DLD1 (cell line): Measurements from ENCODE around the gene CD36.

Source experiments
- in situ Hi-C: cut with HindIII; loops from 2 replicates; pipeline ENCODE4 v1.10.0; 2017; ENCODE audit warnings: low sequenced_read_pairs

CD36 gene

DNA sequence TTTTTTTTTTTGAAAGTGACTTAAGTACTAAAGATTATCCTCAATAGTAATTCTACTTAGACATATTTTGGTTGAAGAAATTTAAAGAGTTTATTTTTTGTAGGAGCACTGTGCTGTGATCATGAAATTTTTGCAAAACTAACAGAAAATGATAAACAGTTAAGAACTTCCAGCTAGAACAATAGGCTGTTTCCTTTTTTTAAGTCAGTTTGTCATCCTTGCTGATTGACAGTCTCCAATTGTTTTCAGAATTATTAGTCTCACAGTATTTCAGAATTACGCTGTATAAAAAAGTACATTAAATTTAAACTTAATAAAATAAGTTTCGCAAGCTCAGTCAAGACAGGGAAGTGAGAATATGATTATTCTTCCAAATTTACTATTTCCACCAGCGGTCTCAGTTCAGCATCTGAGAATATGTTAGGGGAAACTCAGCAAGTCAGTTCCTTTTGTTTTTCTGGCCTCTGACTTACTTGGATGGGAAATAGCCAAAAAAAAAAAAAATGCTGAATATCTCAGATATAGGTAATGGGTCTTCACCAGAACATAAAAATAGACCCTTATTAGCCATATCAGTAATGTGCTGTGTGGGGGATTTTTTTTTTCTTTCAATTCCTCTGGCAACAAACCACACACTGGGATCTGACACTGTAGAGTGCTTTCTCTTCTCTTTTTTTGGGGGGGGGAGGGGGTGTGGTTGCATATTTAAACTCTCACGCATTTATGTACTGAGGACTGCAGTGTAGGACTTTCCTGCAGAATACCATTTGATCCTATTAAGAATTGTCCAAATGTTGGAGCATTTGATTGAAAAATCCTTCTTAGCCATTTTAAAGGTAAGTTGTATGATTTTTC, at the start of gene CD36:
CD36 (plus strand) TSS at position 732 of the 855 bp plus-strand sequence. CDS start 8,099 bp downstream, outside the sequence.
- in situ Hi-C loops: no loop called here

DNA sequence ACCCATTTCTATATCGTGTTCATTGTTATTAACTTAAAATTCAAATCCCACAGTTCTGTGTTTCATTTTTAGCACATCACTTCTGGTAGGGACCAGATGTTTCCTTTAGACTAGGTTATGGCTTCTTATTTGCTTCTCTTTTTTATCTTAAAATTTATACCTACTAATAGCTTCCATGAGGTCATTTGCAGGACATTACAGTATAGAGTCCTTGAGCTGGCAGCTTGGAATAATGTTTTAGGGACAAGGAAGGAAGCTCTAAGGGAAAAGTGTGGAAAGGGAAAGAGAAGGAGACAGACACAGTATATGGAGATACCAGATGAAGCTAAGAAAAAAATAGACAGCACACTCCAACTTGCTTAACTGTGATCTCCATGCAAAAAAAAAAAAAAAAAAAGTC, 48.8 kb upstream of the CD36 start:
- in situ Hi-C loops: no loop called here

GRCh38 chr7:80591654-80592053, 46.8 kb upstream of the CD36 start:
- in situ Hi-C loops: no loop called here

GRCh38 chr7:80593869-80594586, 44.4 kb upstream of the CD36 start:
- in situ Hi-C loops: no loop called here

- in situ Hi-C loops: no loop called here
Observed at GRCh38 chr7:80596933-80597517, 41.4 kb upstream of the CD36 start.

DNA sequence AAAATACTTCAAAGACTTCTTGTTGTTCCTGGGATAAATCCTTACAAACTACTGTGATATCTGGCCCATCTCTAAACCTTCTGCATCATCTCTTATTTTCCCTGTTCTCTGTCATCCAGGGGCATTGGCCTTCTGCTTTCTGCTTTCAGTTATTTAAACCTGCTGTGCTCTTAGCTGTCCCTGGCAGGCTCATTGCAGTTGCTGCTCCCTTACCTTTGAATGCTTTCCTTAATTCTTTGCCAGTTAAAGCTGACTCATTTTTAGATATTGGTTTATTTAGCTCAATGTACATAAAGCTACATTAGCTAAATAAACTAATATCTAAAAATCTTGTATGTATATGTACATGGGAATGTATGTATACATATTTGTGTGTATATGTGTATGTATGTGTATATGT, 40.6 kb upstream of the CD36 start:
- in situ Hi-C loops: no loop called here

DNA sequence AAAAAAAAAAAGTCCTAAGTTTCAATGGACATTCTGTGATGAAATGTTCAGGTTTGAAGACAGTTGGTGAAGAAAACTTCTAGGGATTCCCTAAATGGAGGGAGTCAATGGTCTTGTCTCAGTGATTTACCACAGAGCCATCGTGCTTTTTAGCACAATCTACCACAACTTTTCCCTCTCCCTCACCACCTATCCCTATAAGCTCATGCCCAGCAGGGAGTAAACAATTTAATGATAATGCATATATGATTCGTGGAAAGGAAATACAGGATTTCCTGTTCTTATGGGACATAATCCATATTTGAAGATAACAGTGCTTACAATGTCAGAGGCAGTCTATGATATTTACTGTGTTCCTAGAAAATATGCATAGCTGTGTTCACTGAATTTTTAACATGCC, 38.4 kb upstream of the CD36 start:
- in situ Hi-C loops: no loop called here

DNA sequence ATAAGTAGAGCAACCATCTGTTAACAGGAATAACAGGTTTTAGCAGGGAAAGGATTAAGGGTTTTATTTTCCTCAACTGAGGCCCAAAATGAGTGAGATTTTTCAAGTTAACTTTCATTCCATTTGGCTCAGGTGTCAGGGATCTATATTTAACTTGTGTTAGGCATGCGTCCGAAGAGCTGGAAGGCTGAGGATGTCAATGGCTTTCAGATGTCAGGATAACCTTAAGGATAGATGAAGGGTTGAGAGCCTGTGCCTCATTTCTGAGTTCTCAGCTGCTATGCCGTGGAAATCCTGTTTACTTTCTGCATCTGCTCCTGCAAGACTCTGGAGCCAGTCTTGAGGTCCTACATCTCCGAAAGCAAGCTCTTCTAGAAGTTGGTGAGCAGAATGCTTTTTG, 36.4 kb upstream of the CD36 start:
- in situ Hi-C loops: no loop called here

DNA sequence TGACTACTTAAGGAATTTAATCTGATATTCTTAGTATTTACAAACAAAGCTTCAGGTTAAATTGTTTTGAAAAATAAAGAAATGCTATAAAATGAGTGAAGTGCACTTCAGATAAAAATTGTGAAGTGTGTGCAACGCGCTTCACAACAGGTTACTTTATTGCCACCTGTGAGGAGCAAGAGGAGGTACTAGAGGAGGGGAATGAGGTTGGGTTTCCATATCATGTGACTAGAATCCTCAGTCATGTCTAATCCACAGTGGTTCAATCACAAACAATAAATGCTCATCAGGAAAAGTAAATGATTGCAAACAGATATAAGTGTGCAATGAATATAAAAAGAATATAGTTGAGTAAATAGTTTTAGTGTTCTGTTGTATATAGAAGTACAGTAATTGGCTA, 34.5 kb upstream of the CD36 start:
- in situ Hi-C loops: no loop called here

DNA sequence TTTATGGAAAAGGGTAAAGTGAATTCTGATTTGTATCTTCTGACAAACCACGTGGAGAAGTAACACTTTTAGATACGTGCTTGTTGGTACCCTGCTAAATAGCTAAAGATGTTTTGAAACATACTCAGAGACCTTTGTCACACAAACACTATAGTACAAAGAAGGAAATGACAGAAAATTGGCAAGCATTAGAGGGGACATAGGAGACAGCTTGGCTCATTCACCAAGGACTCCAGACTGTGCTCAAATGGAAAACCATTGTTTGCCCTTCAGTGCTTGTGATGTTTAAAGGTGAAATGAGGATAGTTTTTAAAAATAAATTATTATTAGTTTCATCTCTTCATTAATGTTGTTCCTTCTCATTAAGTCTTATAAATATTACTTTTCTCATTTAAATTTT, 34.0 kb upstream of the CD36 start:
- in situ Hi-C loops: no loop called here

GRCh38 chr7:80607136-80607535, 31.3 kb upstream of the CD36 start:
- in situ Hi-C loops: no loop called here

DNA sequence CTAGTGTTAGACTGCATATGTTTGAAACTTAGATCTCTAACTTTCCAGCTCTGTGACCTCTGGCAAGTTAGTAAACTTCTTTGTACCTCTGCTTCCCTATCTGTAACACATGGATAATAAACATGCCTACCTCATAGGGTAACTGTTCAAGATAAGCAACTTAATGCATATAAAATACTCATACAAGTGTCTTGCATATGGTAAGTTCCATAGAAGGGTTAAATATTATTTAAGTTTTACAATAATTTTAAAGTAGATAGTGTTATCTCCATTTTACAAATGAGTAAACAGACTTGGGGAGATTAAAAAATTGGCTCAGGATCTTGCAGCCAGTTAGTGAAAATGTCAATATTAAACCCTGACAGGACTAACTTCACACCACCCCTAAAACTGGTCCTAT, 30.1 kb upstream of the CD36 start:
- in situ Hi-C loops: no loop called here

GRCh38 chr7:80609751-80610150, 28.7 kb upstream of the CD36 start:
- in situ Hi-C loops: no loop called here

DNA sequence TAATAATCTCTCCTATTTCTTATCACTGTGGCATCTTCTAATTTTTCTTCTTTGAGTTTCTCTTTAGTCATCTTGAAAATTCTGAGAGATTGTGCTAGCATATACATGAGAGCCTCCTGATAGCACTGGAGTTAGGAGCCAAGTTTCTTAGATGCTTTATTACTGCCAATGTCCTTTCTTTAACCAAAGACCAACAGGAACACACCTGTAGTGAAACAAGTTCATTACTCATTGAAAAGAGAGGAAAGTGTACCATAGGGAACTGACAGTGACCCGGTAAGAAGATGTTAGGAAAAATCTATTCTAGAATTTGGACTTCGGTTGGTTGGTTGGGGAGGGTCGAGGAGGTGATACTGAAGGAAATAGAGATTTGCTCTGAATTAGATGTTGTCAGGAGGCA, 27.1 kb upstream of the CD36 start:
- in situ Hi-C loops: no loop called here

DNA sequence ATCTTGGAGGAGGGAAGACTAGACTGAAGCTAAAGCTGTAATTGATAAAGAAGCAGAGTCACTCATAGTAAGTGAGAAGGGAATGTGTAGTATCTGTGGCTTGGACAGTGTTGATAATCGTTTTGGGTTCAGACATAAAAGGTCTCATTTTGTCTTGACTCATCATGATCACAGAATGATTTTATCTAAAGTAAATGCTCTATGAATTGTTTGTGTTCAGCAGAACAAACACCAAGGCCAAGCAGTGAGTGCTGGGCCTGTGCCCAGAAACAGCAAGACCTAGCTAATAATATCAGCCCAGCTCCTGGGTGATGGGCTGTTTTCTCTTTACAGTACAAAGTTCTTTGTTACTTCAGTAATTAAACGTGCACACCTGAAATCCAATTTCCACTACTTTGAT, 26.7 kb upstream of the CD36 start:
- in situ Hi-C loops: no loop called here

DNA sequence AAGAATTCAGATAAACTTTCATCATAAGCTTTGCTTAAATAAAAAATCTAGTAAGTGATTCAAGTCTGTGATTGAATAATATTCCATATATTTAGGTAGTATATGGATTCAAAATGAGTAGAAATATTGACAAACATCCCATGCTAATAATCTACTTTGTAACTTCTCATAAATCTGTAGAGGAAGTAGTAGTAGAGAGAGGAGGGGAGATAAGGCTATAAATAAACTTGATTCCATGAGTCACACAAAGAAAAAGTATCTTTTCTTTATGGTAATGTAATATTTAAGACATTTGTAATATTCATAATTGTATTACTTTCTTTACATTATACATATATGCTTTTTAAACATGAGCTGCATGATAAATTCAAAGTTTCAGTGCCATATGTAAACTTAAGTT, 25.6 kb upstream of the CD36 start:
- in situ Hi-C loops: no loop called here

GRCh38 chr7:80613519-80613918, 24.9 kb upstream of the CD36 start:
- in situ Hi-C loops: no loop called here

DNA sequence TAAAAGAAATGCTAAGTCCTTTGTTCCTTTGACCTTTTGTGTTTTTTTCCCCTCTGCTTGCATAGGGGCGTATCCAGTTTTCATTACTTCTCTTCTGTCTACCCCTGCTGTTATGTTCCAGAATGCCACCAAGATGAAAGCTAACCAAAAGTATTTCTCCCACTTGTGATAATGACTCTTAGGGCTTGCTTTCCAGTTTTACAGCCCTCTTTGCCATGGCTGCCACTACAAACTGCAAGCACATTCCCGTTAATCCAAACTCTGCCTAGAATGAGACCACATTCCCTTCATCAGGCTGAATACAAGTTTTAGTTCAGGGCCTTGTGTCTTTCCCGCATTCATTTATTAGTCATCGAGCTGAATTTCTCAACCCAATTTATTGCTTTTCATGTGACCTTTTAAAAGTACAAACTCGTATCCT, 23.6 kb upstream of the CD36 start:
- in situ Hi-C loops: no loop called here

GRCh38 chr7:80618096-80618495, 20.3 kb upstream of the CD36 start:
- in situ Hi-C loops: no loop called here

- in situ Hi-C loops: no loop called here
Observed at GRCh38 chr7:80619741-80620140, 18.7 kb upstream of the CD36 start.

DNA sequence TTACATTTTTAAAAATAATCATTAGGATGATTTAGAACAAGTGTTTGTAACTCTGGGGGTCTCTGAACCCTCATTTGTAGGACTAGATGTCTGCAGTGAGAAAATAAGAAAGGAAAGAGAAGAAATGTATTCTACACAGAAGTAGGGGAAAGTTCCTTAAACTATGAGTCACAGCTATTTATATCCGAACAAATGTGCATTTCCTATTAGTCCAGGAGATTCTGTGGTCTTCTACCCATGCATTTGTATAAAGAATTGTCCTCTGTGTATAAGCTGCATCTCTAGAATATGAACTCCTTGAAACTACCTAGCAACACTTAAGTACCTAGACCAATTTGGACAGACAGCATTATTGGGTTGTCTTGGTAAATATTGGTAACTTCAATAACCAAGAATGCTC, 15.9 kb upstream of the CD36 start:
- in situ Hi-C loops: no loop called here
